ENCODE data around the gene MAGI2. TPM values are rescaled to one million over a fixed set of nuclear protein-coding genes. Genes with fewer than 3 reads are reported as not detected.
A peak's percentile ranks its signal among the peaks of the same experiment; 100 is the strongest.
"Not testable (repeated sequence)": the region's sequence is repeated elsewhere in the genome, so short reads cannot be mapped to it uniquely, and the experiment has no call there.

MAGI2 gene
- total RNA-seq, 1 experiment from 2014 or later = 0.34 TPM

DNA sequence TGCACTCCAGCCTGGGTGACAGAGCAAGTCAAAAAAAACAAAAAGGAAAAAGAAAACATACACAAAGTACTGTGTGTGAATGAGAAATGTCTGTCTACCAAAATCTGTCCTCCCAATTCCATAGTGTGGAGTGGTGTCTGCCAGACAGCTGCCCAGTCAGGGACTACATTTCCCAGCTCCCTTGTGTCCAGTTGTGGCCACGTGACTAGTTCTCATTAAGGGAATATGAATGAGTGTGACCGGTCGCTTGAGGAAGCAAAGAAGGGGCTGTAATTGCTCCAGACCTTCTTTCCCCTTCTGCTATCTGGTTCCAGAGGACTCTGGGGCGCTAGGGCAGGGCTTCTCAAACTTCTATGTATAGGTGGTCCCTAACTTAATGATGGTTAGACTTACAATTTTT lies 1450.8 kb downstream of the MAGI2 start:
- ChIA-PET CTCF (no interaction called here), POLR2A (ENCODE audit: low non-redundant PET) (no interaction called here)
- DNase-seq (ENCODE audit: low spot score) = no peak
- no peaks in the 10 kb centered on the region for H3K36me3 ChIP-seq (ENCODE audit: insufficient read depth, low read length, poor library complexity, severe bottlenecking)
- intact Hi-C loops (cut with micrococcal nuclease; ENCODE audit: unreplicated experiment) = no loop called here
- H3K27me3 ChIP-seq (replicated peaks; ENCODE audit: insufficient read depth, low read depth, low read length, poor library complexity) = no peaks in the 10 kb centered on the region
- no peaks in the 10 kb centered on the region for H3K9me3 ChIP-seq (ENCODE audit: low read depth, low read length, poor library complexity, severe bottlenecking)
- BruUV-seq (replicated peaks) = no TSS peak
- H3K4me3 ChIP-seq (ENCODE audit: low read depth, low read length, poor library complexity, severe bottlenecking) = no peak overlapping the region
- H3K27ac ChIP-seq (ENCODE audit: low read depth, low read length, poor library complexity, severe bottlenecking) = no peak overlapping the region
- TF ChIP-seq EZH2 (IDR thresholded peaks at IDR 0.05; ENCODE audit: borderline replicate concordance, low read depth, low read length, poor library complexity, severe bottlenecking) (no peak), CTCF (conservative IDR thresholded peaks at IDR 0.05; ENCODE audit: low read depth, low read length) (no peak)
- no peaks in the 10 kb centered on the region for H3K4me1 ChIP-seq (ENCODE audit: insufficient read depth, low read length, poor library complexity, severe bottlenecking)

DNA sequence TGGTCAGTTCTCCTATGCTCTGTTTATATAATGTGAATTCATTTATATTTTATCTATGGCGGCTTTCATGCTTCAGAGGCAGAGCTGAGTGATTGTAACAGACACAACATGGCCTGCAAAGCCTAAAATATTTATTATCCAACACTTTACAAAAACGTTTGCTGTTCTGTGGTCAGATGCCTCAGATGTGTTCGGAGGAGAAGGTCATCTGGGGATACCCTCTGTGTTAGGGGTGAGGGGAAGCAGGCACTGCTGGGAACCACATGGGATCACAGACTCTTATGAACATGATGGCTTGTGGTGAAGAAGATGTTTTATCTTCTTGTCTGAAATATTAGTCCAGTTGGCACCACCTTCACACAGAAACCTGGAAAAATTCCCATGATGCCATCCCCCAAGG lies 1451.4 kb downstream of the MAGI2 start:
- no peak for TF ChIP-seq EZH2 (IDR thresholded peaks at IDR 0.05; ENCODE audit: borderline replicate concordance, low read depth, low read length, poor library complexity, severe bottlenecking)
- TF ChIP-seq CTCF (conservative IDR thresholded peaks at IDR 0.05; ENCODE audit: low read depth, low read length) = no peak
- no peaks in the 10 kb centered on the region for H3K9me3 ChIP-seq (ENCODE audit: low read depth, low read length, poor library complexity, severe bottlenecking)
- no TSS peak for BruUV-seq (replicated peaks)

GRCh38 chr7:77999168-77999567 lies 1454.3 kb downstream of the MAGI2 start:
- H3K36me3 ChIP-seq (ENCODE audit: insufficient read depth, low read length, poor library complexity, severe bottlenecking); BruUV-seq (replicated peaks); H3K4me1 ChIP-seq (ENCODE audit: insufficient read depth, low read length, poor library complexity, severe bottlenecking); intact Hi-C loops (cut with micrococcal nuclease; ENCODE audit: unreplicated experiment); H3K27ac ChIP-seq (ENCODE audit: low read depth, low read length, poor library complexity, severe bottlenecking); POLR2A ChIA-PET (ENCODE audit: low non-redundant PET); H3K9me3 ChIP-seq (ENCODE audit: low read depth, low read length, poor library complexity, severe bottlenecking); CTCF ChIA-PET; H3K4me3 ChIP-seq (ENCODE audit: low read depth, low read length, poor library complexity, severe bottlenecking); H3K27me3 ChIP-seq (replicated peaks; ENCODE audit: insufficient read depth, low read depth, low read length, poor library complexity); DNase-seq (ENCODE audit: low spot score): not testable (repeated sequence)

More for the DNA sequence above, 1451.4 kb downstream of the MAGI2 start:
- no peaks in the 10 kb centered on the region for H3K4me1 ChIP-seq (ENCODE audit: insufficient read depth, low read length, poor library complexity, severe bottlenecking)
- intact Hi-C loops (cut with micrococcal nuclease; ENCODE audit: unreplicated experiment) = no loop called here
- POLR2A ChIA-PET (ENCODE audit: low non-redundant PET) = no interaction called here
- no peaks in the 10 kb centered on the region for H3K36me3 ChIP-seq (ENCODE audit: insufficient read depth, low read length, poor library complexity, severe bottlenecking)
- CTCF ChIA-PET = no interaction called here
- no peaks in the 10 kb centered on the region for H3K27me3 ChIP-seq (replicated peaks; ENCODE audit: insufficient read depth, low read depth, low read length, poor library complexity)
- no peak overlapping the region for H3K4me3 ChIP-seq (ENCODE audit: low read depth, low read length, poor library complexity, severe bottlenecking)
- H3K27ac ChIP-seq (ENCODE audit: low read depth, low read length, poor library complexity, severe bottlenecking) = no peak overlapping the region
- no peak for DNase-seq (ENCODE audit: low spot score)

DNA sequence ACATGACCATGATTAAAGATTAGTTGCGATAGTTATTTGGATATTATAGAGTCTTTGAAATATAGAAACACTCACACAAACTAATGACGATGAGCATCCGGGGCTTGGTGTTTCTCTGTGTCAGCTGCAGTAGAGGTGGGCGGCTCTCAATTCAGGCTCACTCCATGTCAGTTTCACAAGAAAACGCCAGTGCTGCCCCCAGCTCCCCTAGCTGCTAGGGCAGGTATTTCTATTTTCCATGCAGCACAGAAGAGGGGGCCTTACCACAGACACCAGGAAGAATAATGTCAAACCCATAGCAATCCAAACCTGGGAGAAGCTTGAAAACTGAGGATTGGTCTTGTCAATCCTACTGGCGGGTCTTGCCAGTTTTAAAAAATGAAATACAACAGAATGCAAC lies 1457.8 kb downstream of the MAGI2 start:
- H3K27me3 ChIP-seq (replicated peaks; ENCODE audit: insufficient read depth, low read depth, low read length, poor library complexity) = no peaks in the 10 kb centered on the region
- no peaks in the 10 kb centered on the region for H3K36me3 ChIP-seq (ENCODE audit: insufficient read depth, low read length, poor library complexity, severe bottlenecking)
- peak; percentile 32; the same call in 1 of the 2 replicates for TF ChIP-seq CTCF (conservative IDR thresholded peaks at IDR 0.05; ENCODE audit: low read depth, low read length)
- no peak for TF ChIP-seq EZH2 (IDR thresholded peaks at IDR 0.05; ENCODE audit: borderline replicate concordance, low read depth, low read length, poor library complexity, severe bottlenecking)
- no peak overlapping the region for H3K4me3 ChIP-seq (ENCODE audit: low read depth, low read length, poor library complexity, severe bottlenecking)
- BruUV-seq (replicated peaks) = no TSS peak
- no peaks in the 10 kb centered on the region for H3K4me1 ChIP-seq (ENCODE audit: insufficient read depth, low read length, poor library complexity, severe bottlenecking)
- DNase-seq (ENCODE audit: low spot score) = peak; percentile 23
- H3K27ac ChIP-seq (ENCODE audit: low read depth, low read length, poor library complexity, severe bottlenecking) = no peak overlapping the region
- no peaks in the 10 kb centered on the region for H3K9me3 ChIP-seq (ENCODE audit: low read depth, low read length, poor library complexity, severe bottlenecking)
- intact Hi-C loops (cut with micrococcal nuclease; ENCODE audit: unreplicated experiment) = no loop called here
- POLR2A ChIA-PET (ENCODE audit: low non-redundant PET) = no interaction called here
- CTCF ChIA-PET = no interaction called here

All from A673 (cell line).